Stimulated activated CD4-positive, alpha-beta T cell treated with anti-CD3 and anti-CD28 coated beads, Interleukin-12 subunit alpha, Interleukin-12 subunit beta, amount 100 ng/mL, for 4 hours (primary cell): ENCODE results near the gene SARM1.

ENCODE experiments used
- DNase-seq: peaks from one replicate; pipeline ENCODE4 v3.0.0-alpha.2; 2020

The SARM1 gene

GRCh38 chr17:28369684-28370034 lies 1.8 kb upstream of the SARM1 start:
- no peak for DNase-seq

GRCh38 chr17:28370035-28370743 lies 1.3 kb upstream of the SARM1 start, which contains the start of gene VTN:
Gene VTN (minus strand): TSS chr17:28370307. CDS start chr17:28370203, 104 bp downstream.
- DNase-seq = no peak

- no peak for DNase-seq
Measured at GRCh38 chr17:28370744-28371103, 770 bp upstream of the SARM1 start.

- no peak for DNase-seq
Measured at GRCh38 chr17:28372203-28372944, 880 bp downstream of the SARM1 start.

- no peak for DNase-seq
Measured at GRCh38 chr17:28372945-28373274, 1.4 kb downstream of the SARM1 start.

GRCh38 chr17:28379814-28380801 lies 8.6 kb downstream of the SARM1 start:
- DNase-seq = no peak

- no peak for DNase-seq
Measured at GRCh38 chr17:28381141-28381825, 9.8 kb downstream of the SARM1 start.

- DNase-seq = peak; percentile 53
Measured at GRCh38 chr17:28384281-28385036, 13.0 kb downstream of the SARM1 start.

GRCh38 chr17:28385037-28385400 lies 13.5 kb downstream of the SARM1 start:
- DNase-seq = no peak

GRCh38 chr17:28385406-28385805 lies 13.9 kb downstream of the SARM1 start:
- DNase-seq = no peak

GRCh38 chr17:28386391-28386790 lies 14.9 kb downstream of the SARM1 start:
- no peak for DNase-seq

GRCh38 chr17:28388106-28388505 lies 16.6 kb downstream of the SARM1 start:
- no peak for DNase-seq

- DNase-seq = no peak
Measured at GRCh38 chr17:28390141-28390540, 18.6 kb downstream of the SARM1 start.

GRCh38 chr17:28390563-28390962 lies 19.1 kb downstream of the SARM1 start:
- DNase-seq = no peak

GRCh38 chr17:28390984-28391383 lies 19.5 kb downstream of the SARM1 start:
- no peak for DNase-seq

GRCh38 chr17:28391401-28391800 lies 19.9 kb downstream of the SARM1 start:
- DNase-seq = no peak

GRCh38 chr17:28392491-28392890 lies 21.0 kb downstream of the SARM1 start:
- DNase-seq = no peak

GRCh38 chr17:28394337-28395116 lies 23.0 kb downstream of the SARM1 start:
- DNase-seq = no peak

GRCh38 chr17:28395426-28395825 lies 23.9 kb downstream of the SARM1 start:
- no peak for DNase-seq

- DNase-seq = no peak
Measured at GRCh38 chr17:28395968-28396367, 24.5 kb downstream of the SARM1 start.

- no peak for DNase-seq
Measured at GRCh38 chr17:28396635-28397239, 25.2 kb downstream of the SARM1 start.
